Cardiac fibroblast (primary cell): ENCODE measurements around the gene TEX101.

ENCODE experiments used
- DNase-seq, 2 donors: peaks; one replicate each; pipeline versions ENCODE4 v3.0.0 to v3.0.0-alpha.2; 2010; ENCODE audit warnings: low read depth in 2 of 2
- H3K4me3 ChIP-seq, 2 donors: replicated peaks in 1 of 2; 1 replicate in 1 of 2; 2 replicates in 1 of 2; pipeline ENCODE4 v1.5.1; 2011; ENCODE audit warnings: low read depth in 2 of 2, low read length in 2 of 2, mild to moderate bottlenecking in 2 of 2, moderate library complexity in 1 of 2
- CTCF ChIP-seq: IDR thresholded peaks from one replicate; pipeline ENCODE4 v1.5.1; 2011; ENCODE audit warnings: low read depth, mild to moderate bottlenecking, low read length, inconsistent platforms

Gene TEX101

GRCh38 chr19:43408043-43408442 lies 6.6 kb upstream of the TEX101 start:
- no peak for DNase-seq
- TF ChIP-seq CTCF, result no peak
- no peak overlapping the region for H3K4me3 ChIP-seq

GRCh38 chr19:43409415-43409814 lies 5.3 kb upstream of the TEX101 start:
- H3K4me3 ChIP-seq, result no peak overlapping the region
- TF ChIP-seq CTCF, result no peak
- DNase-seq, result no peak

GRCh38 chr19:43412441-43412840 lies 2.2 kb upstream of the TEX101 start:
- TF ChIP-seq CTCF, result no peak
- no peak for DNase-seq
- no peak overlapping the region for H3K4me3 ChIP-seq

GRCh38 chr19:43416951-43417623 lies 2.4 kb downstream of the TEX101 start:
- DNase-seq, result no peak
- H3K4me3 ChIP-seq, result no peak overlapping the region
- no peak for TF ChIP-seq CTCF

GRCh38 chr19:43420954-43421353 lies 6.3 kb downstream of the TEX101 start:
- TF ChIP-seq CTCF, result no peak
- no peak overlapping the region for H3K4me3 ChIP-seq
- DNase-seq, result no peak

- no peak for DNase-seq
- no peak for TF ChIP-seq CTCF
- H3K4me3 ChIP-seq, result no peak overlapping the region
Observed at GRCh38 chr19:43422000-43422688, 7.5 kb downstream of the TEX101 start.
